HG03432 (cell line): Measurements from ENCODE around the gene MAN1C1.
"Not testable (repeated sequence)": the region's sequence is repeated elsewhere in the genome, so short reads cannot be mapped to it uniquely, and the experiment has no call there.

Experiments
- ATAC-seq: cut with Tn5 transposase; IDR thresholded peaks from one replicate; pipeline ENCODE4 v1.9.1; 2021; ENCODE audit warnings: mild to moderate bottlenecking, moderate library complexity; ENCODE audit not compliant: unreplicated experiment

Gene MAN1C1

GRCh38 chr1:25695090-25695770, 78.6 kb downstream of the MAN1C1 start:
- ATAC-seq, result no peak

GRCh38 chr1:25695771-25696311, 79.2 kb downstream of the MAN1C1 start:
- no peak for ATAC-seq

GRCh38 chr1:25696643-25697042, 80.1 kb downstream of the MAN1C1 start:
- ATAC-seq, result not testable (repeated sequence)

- no peak for ATAC-seq
Observed at GRCh38 chr1:25697435-25698217, 81.0 kb downstream of the MAN1C1 start.

- ATAC-seq, result no peak
Observed at GRCh38 chr1:25698252-25698651, 81.7 kb downstream of the MAN1C1 start.

GRCh38 chr1:25699059-25699458, 82.5 kb downstream of the MAN1C1 start:
- not testable (repeated sequence) for ATAC-seq

GRCh38 chr1:25699500-25700143, 83.0 kb downstream of the MAN1C1 start:
- ATAC-seq, result no peak

- no peak for ATAC-seq
Observed at GRCh38 chr1:25700144-25700523, 83.5 kb downstream of the MAN1C1 start.

GRCh38 chr1:25700626-25701025, 84.0 kb downstream of the MAN1C1 start:
- ATAC-seq, result no peak

GRCh38 chr1:25701030-25701785, 84.6 kb downstream of the MAN1C1 start:
- no peak for ATAC-seq

- ATAC-seq, result no peak
Observed at GRCh38 chr1:25702101-25702775, 85.6 kb downstream of the MAN1C1 start.

GRCh38 chr1:25703041-25703440, 86.5 kb downstream of the MAN1C1 start:
- no peak for ATAC-seq

GRCh38 chr1:25703671-25704266, 87.2 kb downstream of the MAN1C1 start:
- ATAC-seq, result no peak

- no peak for ATAC-seq
Observed at GRCh38 chr1:25704267-25704691, 87.7 kb downstream of the MAN1C1 start.

- no peak for ATAC-seq
Observed at GRCh38 chr1:25705699-25706098, 89.1 kb downstream of the MAN1C1 start.

- no peak for ATAC-seq
Observed at GRCh38 chr1:25706146-25707089, 89.8 kb downstream of the MAN1C1 start.

- no peak for ATAC-seq
Observed at GRCh38 chr1:25707280-25708016, 90.9 kb downstream of the MAN1C1 start.
